Neural progenitor cell (in vitro differentiated cells): ENCODE measurements around the gene SYNDIG1L. TPM values are rescaled to one million over a fixed set of nuclear protein-coding genes. Genes with fewer than 3 reads are reported as not detected.

ENCODE experiments used
- DNase-seq: peaks from one replicate; pipeline ENCODE4 v3.0.0-alpha.2; 2016; ENCODE audit warnings: low spot score
- H2AFZ ChIP-seq: fragments of 200-600 bp; sonication (generic); replicated peaks from 2 replicates; pipeline ENCODE4 v1.6.1; 2016; ENCODE audit warnings: antibody characterized with exemption
- H3F3A ChIP-seq: fragments of 200-600 bp; sonication (generic); 2 replicates; pipeline ENCODE4 v1.6.1; 2016; ENCODE audit warnings: antibody characterized with exemption, low read depth
- H3K27ac ChIP-seq: fragments of 200-600 bp; sonication (generic); 2 replicates; pipeline ENCODE4 v1.5.1; 2016; ENCODE audit warnings: mild to moderate bottlenecking
- H3K27me3 ChIP-seq: fragments of 200-600 bp; sonication (generic); 2 replicates; pipeline ENCODE4 v1.6.1; 2016; ENCODE audit warnings: mild to moderate bottlenecking, moderate library complexity
- H3K36me3 ChIP-seq: fragments of 200-600 bp; sonication (generic); 2 replicates; pipeline ENCODE4 v1.5.1; 2016
- H3K4me1 ChIP-seq: fragments of 200-600 bp; sonication (generic); 2 replicates; pipeline ENCODE4 v1.6.1; 2016; ENCODE audit warnings: mixed run types
- H3K4me2 ChIP-seq: fragments of 200-600 bp; sonication (generic); 2 replicates; pipeline ENCODE4 v1.6.1; 2016
- H3K4me3 ChIP-seq: fragments of 200-600 bp; sonication (generic); 2 replicates; pipeline ENCODE4 v1.5.1; 2016
- H3K79me2 ChIP-seq: fragments of 200-600 bp; sonication (generic); 2 replicates; pipeline ENCODE4 v1.6.1; 2016; ENCODE audit warnings: low read depth
- H3K9ac ChIP-seq: fragments of 200-600 bp; sonication (generic); 2 replicates; pipeline ENCODE4 v1.6.1; 2016
- H3K9me3 ChIP-seq: fragments of 200-600 bp; sonication (generic); 2 replicates; pipeline ENCODE4 v1.5.1; 2016; ENCODE audit warnings: low read depth
- H4K20me1 ChIP-seq: fragments of 200-600 bp; sonication (generic); 2 replicates; pipeline ENCODE4 v1.6.1; 2016; ENCODE audit warnings: low read depth
- H3K27ac Mint-ChIP-seq: 3 replicates; pipeline ENCODE4 v1.8.0; 2021; ENCODE audit warnings: mixed read lengths
- H3K27me3 Mint-ChIP-seq: 2 replicates; pipeline ENCODE4 v1.8.0; 2022; ENCODE audit warnings: low read depth, mild to moderate bottlenecking, inconsistent platforms, moderate library complexity, mixed read lengths; ENCODE audit not compliant: insufficient read depth
- H3K36me3 Mint-ChIP-seq: 3 replicates; pipeline ENCODE4 v1.8.0; 2021; ENCODE audit warnings: mixed read lengths
- H3K4me1 Mint-ChIP-seq: 3 replicates; pipeline ENCODE4 v1.8.0; 2021; ENCODE audit warnings: mixed read lengths
- H3K4me3 Mint-ChIP-seq: 3 replicates; pipeline ENCODE4 v1.8.0; 2021; ENCODE audit warnings: mild to moderate bottlenecking, moderate library complexity, mixed read lengths
- H3K9me3 Mint-ChIP-seq: 3 replicates; pipeline ENCODE4 v1.8.0; 2020; ENCODE audit warnings: mixed read lengths
- EZH2 ChIP-seq: fragments of 200-600 bp; sonication (generic); IDR thresholded peaks from 2 replicates; pipeline ENCODE4 v1.6.1; 2017; ENCODE audit warnings: antibody characterized with exemption, mild to moderate bottlenecking, moderate library complexity
- EZH2phosphoT487 ChIP-seq: fragments of 200-600 bp; sonication (generic); IDR thresholded peaks from 2 replicates; pipeline ENCODE4 v1.6.1; 2017; ENCODE audit warnings: antibody characterized with exemption
- total RNA-seq: library from RNA; depleted of rRNA; stranded (reverse); fragments of >200 nt; gene quantifications from 2 replicates; pipeline ENCODE4 v1.2.3, GENCODE V29; 2015; ENCODE audit warnings: low replicate concordance
- TF ChIP-seq, protein P1 (sequence below): fragments of 200-600 bp; sonication (generic); IDR thresholded peaks from 2 replicates; pipeline ENCODE4 v1.5.1; 2017; ENCODE audit warnings: antibody characterized with exemption, mild to moderate bottlenecking

The SYNDIG1L gene
- total RNA-seq, 1 donor from 2014 or later, result not detected

DNA sequence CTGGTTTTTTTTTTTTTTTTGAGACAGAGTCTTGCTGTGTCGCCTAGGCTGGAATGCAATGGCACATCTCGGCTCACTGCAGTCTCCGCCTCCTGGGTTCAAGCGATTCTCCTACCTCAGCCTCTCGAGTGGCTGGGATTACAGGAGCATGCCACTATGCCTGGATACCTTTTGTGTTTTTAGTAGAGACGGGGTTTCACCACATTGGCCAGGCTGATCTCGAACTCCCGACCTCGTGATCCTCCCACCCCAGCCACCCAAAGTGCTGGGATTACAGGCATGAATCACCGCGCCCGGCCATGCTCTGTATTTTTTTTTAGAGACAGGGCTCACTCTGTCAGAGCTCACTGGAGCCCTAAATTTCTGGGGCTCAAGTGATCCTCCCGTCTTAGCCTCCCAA lies 45.2 kb downstream of the SYNDIG1L start:
- H3K9ac ChIP-seq, result no peak overlapping the region
- Mint-ChIP-seq H3K9me3 (peaks cover 2% of the 10 kb centered on the region), H3K4me3 (no peak overlapping the region), H3K4me1 (no peaks in the 10 kb centered on the region), H3K36me3 (no peaks in the 10 kb centered on the region), H3K27me3 (peaks cover 3% of the 10 kb centered on the region), H3K27ac (no peak overlapping the region)
- H3K36me3 ChIP-seq, result no peaks in the 10 kb centered on the region
- H3K79me2 ChIP-seq, result no peaks in the 10 kb centered on the region
- H2AFZ ChIP-seq, result no peak overlapping the region
- no peak overlapping the region for H3K27ac ChIP-seq
- no peaks in the 10 kb centered on the region for H3K9me3 ChIP-seq
- H3K27me3 ChIP-seq, result no peaks in the 10 kb centered on the region
- H3F3A ChIP-seq, result no peaks in the 10 kb centered on the region
- H3K4me2 ChIP-seq, result no peak overlapping the region
- TF ChIP-seq, protein P1, sequence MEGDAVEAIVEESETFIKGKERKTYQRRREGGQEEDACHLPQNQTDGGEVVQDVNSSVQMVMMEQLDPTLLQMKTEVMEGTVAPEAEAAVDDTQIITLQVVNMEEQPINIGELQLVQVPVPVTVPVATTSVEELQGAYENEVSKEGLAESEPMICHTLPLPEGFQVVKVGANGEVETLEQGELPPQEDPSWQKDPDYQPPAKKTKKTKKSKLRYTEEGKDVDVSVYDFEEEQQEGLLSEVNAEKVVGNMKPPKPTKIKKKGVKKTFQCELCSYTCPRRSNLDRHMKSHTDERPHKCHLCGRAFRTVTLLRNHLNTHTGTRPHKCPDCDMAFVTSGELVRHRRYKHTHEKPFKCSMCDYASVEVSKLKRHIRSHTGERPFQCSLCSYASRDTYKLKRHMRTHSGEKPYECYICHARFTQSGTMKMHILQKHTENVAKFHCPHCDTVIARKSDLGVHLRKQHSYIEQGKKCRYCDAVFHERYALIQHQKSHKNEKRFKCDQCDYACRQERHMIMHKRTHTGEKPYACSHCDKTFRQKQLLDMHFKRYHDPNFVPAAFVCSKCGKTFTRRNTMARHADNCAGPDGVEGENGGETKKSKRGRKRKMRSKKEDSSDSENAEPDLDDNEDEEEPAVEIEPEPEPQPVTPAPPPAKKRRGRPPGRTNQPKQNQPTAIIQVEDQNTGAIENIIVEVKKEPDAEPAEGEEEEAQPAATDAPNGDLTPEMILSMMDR, result no peak
- no peak for TF ChIP-seq EZH2
- no peak for TF ChIP-seq EZH2phosphoT487
- H3K4me1 ChIP-seq, result no peaks in the 10 kb centered on the region
- H4K20me1 ChIP-seq, result no peaks in the 10 kb centered on the region
- H3K4me3 ChIP-seq, result no peak overlapping the region
- DNase-seq, result no peak

DNA sequence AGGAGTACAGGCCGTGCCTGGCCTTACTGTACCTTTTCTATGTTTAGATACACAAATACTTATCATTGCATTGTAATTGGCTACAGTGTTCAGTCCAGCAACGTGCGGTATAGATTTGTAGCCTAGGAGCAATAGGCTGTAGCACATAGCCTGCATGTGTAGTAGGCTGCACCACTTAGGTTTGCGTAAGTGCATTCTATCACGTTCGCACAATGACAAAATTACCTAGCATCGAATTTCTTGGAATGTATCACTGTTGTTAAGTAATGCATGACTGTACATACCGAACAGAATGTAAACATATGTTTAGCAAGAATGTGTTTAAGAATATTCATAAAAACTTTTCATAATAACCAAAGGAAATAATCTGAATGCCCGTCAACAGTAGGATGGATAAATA lies 45.8 kb downstream of the SYNDIG1L start:
- Histone ChIP-seq H3K79me2 (no peaks in the 10 kb centered on the region), H3K4me1 (no peaks in the 10 kb centered on the region), H3K36me3 (no peaks in the 10 kb centered on the region), H2AFZ (no peak overlapping the region), H3F3A (no peaks in the 10 kb centered on the region), H3K27me3 (no peaks in the 10 kb centered on the region), H3K9ac (no peak overlapping the region), H3K9me3 (no peaks in the 10 kb centered on the region), H3K27ac (no peak overlapping the region), H3K4me2 (no peak overlapping the region), H4K20me1 (no peaks in the 10 kb centered on the region), H3K4me3 (no peak overlapping the region)
- no peaks in the 10 kb centered on the region for H3K36me3 Mint-ChIP-seq
- no peak for DNase-seq
- H3K9me3 Mint-ChIP-seq, result peaks cover 2% of the 10 kb centered on the region
- no peak overlapping the region for H3K4me3 Mint-ChIP-seq
- H3K27me3 Mint-ChIP-seq, result peaks cover 3% of the 10 kb centered on the region
- no peak for TF ChIP-seq EZH2phosphoT487
- TF ChIP-seq, protein P1, result no peak
- no peak for TF ChIP-seq EZH2
- no peak overlapping the region for H3K27ac Mint-ChIP-seq
- no peaks in the 10 kb centered on the region for H3K4me1 Mint-ChIP-seq

DNA sequence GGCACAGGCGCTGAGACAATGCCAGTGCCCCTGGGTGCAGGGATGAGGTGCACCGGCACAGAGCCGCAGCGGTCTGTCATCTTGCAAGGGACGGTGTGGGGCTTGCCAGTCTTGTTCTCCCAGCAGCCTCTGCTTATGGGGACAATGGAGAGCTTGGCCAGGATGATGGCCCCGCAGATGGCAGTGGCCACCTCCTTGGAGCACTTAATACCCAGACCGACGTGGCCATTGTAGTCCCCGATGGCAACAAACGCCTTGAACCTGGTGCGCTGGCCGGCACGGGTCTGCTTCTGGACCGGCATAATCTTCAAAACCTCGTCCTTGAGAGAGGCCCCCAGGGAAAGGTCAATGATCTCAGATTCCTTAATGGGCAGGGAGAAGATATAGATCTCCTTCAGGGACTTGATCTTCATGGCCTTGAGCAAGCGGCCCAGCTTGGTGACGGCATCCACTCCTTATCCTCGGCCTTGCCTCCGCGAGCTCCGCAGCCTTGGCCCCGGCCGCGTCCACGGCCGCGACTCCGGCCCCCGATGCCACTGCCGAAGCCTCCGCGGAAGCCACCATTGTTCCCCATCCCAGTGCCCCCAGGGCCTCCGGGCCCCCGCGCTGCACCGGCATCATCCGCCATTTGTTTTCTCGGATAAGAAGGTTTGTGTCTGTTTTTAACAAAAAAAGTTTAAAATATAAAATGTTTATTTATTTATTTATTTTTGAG lies 47.9 kb downstream of the SYNDIG1L start:
- Mint-ChIP-seq H3K4me3 (no peak overlapping the region), H3K4me1 (no peaks in the 10 kb centered on the region), H3K27ac (no peak overlapping the region), H3K36me3 (no peaks in the 10 kb centered on the region), H3K9me3 (peaks cover 2% of the 10 kb centered on the region), H3K27me3 (peaks cover 3% of the 10 kb centered on the region)
- no peaks in the 10 kb centered on the region for H3F3A ChIP-seq
- H3K9me3 ChIP-seq, result no peaks in the 10 kb centered on the region
- no peak overlapping the region for H3K4me2 ChIP-seq
- H3K36me3 ChIP-seq, result no peaks in the 10 kb centered on the region
- no peaks in the 10 kb centered on the region for H3K79me2 ChIP-seq
- H3K27me3 ChIP-seq, result no peaks in the 10 kb centered on the region
- no peaks in the 10 kb centered on the region for H4K20me1 ChIP-seq
- H3K4me1 ChIP-seq, result no peaks in the 10 kb centered on the region
- TF ChIP-seq, protein P1, result no peak
- no peak for TF ChIP-seq EZH2
- no peak for TF ChIP-seq EZH2phosphoT487
- H3K4me3 ChIP-seq, result no peak overlapping the region
- H2AFZ ChIP-seq, result no peak overlapping the region
- no peak overlapping the region for H3K9ac ChIP-seq
- no peak overlapping the region for H3K27ac ChIP-seq
- DNase-seq, result no peak
